ENCODE measurements around the gene RHBG.

RHBG gene

GRCh38 chr1:156421939-156422601, 53.1 kb downstream of the RHBG start:
- TF ChIP-seq CTCF (IDR thresholded peaks at IDR 0.05), result no peak

- no peak for TF ChIP-seq CTCF (IDR thresholded peaks at IDR 0.05)
These were observed 53.6 kb downstream of the RHBG start for GRCh38 chr1:156422602-156423091.

GRCh38 chr1:156423422-156424352, 54.7 kb downstream of the RHBG start:
- TF ChIP-seq CTCF (IDR thresholded peaks at IDR 0.05), result no peak

- no peak for TF ChIP-seq CTCF (IDR thresholded peaks at IDR 0.05)
These were observed 55.9 kb downstream of the RHBG start for GRCh38 chr1:156424806-156425432.

GRCh38 chr1:156425943-156426342, 56.9 kb downstream of the RHBG start:
- TF ChIP-seq CTCF (IDR thresholded peaks at IDR 0.05), result no peak

GRCh38 chr1:156427957-156428356, 58.9 kb downstream of the RHBG start:
- TF ChIP-seq CTCF (IDR thresholded peaks at IDR 0.05), result no peak

GRCh38 chr1:156428746-156429288, 59.8 kb downstream of the RHBG start:
- TF ChIP-seq CTCF (IDR thresholded peaks at IDR 0.05), result no peak

Measured in LNCAP (cell line).